ENCODE data around the gene ATOH8.

ATOH8 gene

DNA sequence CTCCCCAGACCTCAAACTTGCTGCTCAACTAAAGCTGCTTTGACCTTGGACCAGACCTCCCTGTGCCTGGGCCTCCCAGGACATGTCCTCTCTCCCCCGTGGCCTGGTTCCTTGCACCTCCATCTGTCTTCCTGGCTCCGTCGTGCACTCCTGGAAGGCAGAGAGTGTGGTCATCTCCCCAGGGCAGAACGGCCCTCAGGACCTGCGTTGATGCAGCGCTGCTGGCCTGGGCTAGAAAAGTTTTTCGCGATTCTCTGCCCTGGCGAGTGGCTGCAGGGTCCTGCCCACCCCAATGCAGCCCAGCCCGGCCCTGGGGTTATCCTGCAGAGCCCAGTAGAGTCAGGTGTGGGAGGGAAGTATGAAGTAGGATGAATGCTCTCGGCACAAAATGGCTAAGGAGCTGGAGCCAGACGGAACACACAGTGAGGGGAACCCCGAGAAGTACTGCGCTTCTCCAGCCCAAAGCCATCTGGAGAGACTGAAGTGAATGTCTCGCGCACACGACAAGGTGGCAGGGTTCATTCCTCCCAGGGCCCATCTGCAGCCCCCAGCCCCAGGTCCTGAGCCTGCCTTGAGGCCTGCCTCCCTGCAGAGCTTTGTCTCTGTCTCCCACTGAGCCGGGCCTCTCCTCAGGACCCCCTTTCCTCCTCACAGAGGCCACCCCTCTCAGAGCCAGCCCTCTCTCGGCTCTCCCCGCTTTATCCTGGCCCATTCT lies 41.7 kb downstream of the ATOH8 start:
- DNase-seq = peak; percentile 19 to 65
- Histone ChIP-seq H3K36me3 (peaks cover 0 to 7% (median 0%) of the 10 kb centered on the region in 3 donors), H3K9me3 (no peaks in the 10 kb centered on the region), H3K4me1 (peaks cover 0 to 74% (median 67%) of the 10 kb centered on the region in 4 donors), H3K27ac (peak overlapping the region; percentile 69 to 85), H3K4me3 (no peak overlapping the region), H3K27me3 (no peaks in the 10 kb centered on the region)
- TF ChIP-seq, protein P1, sequence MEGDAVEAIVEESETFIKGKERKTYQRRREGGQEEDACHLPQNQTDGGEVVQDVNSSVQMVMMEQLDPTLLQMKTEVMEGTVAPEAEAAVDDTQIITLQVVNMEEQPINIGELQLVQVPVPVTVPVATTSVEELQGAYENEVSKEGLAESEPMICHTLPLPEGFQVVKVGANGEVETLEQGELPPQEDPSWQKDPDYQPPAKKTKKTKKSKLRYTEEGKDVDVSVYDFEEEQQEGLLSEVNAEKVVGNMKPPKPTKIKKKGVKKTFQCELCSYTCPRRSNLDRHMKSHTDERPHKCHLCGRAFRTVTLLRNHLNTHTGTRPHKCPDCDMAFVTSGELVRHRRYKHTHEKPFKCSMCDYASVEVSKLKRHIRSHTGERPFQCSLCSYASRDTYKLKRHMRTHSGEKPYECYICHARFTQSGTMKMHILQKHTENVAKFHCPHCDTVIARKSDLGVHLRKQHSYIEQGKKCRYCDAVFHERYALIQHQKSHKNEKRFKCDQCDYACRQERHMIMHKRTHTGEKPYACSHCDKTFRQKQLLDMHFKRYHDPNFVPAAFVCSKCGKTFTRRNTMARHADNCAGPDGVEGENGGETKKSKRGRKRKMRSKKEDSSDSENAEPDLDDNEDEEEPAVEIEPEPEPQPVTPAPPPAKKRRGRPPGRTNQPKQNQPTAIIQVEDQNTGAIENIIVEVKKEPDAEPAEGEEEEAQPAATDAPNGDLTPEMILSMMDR (IDR thresholded peaks at IDR 0.05) = no peak
- intact Hi-C loops (cut with DNase I; ENCODE audit: low total_unique reads) = loop anchor here (10.0 kb wide), 1 partner anchor 51 kb away; no protein-coding TSS in a partner anchor

DNA sequence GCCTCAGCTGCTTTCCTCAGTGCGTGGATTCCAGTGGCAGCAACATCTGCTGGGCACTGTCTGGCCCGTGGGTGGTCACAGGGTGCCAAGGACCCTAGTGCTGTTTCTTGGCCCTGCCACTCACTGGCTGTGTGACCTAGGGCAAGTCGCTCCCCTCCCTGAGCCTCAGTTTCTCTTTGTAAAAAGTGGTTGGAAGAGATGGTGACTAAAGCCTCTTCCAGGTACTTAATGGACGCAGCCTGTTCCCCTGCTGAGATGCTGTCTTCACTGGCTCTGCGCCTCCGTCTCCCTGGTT lies 42.2 kb downstream of the ATOH8 start:
- H3K27me3 ChIP-seq = no peaks in the 10 kb centered on the region
- peak in 1 of 2 donors; percentile 16 for DNase-seq
- TF ChIP-seq, protein P1 (IDR thresholded peaks at IDR 0.05) = no peak
- peaks cover 0 to 7% (median 0%) of the 10 kb centered on the region in 3 donors for H3K36me3 ChIP-seq
- H3K27ac ChIP-seq = peak overlapping the region; percentile 69 to 85
- H3K4me3 ChIP-seq = no peak overlapping the region
- intact Hi-C loops (cut with DNase I; ENCODE audit: low total_unique reads) = loop anchor here (10.0 kb wide), 1 partner anchor 51 kb away; no protein-coding TSS in a partner anchor
- H3K9me3 ChIP-seq = no peaks in the 10 kb centered on the region
- H3K4me1 ChIP-seq = peaks cover 0 to 69% (median 63%) of the 10 kb centered on the region in 4 donors

DNA sequence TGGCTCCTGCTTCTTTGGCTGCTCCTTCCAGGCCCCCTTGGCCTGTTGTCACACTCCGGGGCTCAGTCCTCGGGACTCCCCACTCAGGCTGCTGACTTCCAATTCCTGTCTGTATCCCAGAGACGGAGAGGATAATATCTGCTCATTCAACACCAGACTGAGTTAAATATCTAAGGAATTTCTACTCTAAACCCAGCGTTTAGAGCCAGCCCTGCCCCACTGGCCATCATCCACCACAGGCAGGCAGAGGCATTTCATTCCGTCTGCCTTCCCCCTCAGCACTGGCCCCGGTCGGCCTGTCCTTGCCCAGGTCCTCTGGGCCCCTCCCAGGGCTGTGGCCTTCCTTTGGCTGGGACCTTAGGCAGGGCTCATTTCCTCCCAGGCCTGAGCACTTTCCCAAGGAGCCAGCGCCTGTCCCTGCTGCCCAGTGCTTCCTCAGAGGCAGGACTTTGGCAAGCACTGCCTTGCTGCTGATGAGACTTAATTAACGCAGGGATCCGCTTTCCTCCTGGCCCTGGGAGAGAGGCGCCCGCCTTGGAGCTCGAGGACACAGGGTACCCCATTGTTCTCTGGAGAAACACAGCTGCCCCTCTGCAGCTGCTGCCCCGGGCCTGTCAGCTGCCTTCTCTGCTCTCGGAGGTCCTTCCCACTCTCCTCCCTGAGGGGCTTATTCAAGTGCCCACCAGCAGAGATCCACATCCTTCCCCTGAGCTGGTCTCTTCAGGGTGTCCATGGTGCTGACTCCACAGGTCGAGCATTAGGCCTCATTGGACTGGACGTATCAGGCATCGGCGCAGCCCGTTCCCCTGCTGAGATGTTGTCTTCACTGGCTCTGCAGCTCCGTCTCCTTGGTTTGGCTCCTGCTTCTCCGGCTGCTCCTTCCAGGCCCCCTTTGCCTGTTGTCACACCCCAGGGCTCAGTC lies 42.8 kb downstream of the ATOH8 start:
- DNase-seq = peak; percentile 45 to 78
- TF ChIP-seq, protein P1 (IDR thresholded peaks at IDR 0.05) = no peak
- H3K4me1 ChIP-seq = peaks cover 0 to 63% (median 58%) of the 10 kb centered on the region in 4 donors
- no peaks in the 10 kb centered on the region for H3K27me3 ChIP-seq
- H3K9me3 ChIP-seq = no peaks in the 10 kb centered on the region
- intact Hi-C loops (cut with DNase I; ENCODE audit: low total_unique reads) = loop anchor here (10.0 kb wide), 1 partner anchor 52 kb away; no protein-coding TSS in a partner anchor
- peak overlapping the region; percentile 69 to 85 for H3K27ac ChIP-seq
- no peak overlapping the region for H3K4me3 ChIP-seq
- H3K36me3 ChIP-seq = peaks cover 0 to 13% (median 0%) of the 10 kb centered on the region in 3 donors

DNA sequence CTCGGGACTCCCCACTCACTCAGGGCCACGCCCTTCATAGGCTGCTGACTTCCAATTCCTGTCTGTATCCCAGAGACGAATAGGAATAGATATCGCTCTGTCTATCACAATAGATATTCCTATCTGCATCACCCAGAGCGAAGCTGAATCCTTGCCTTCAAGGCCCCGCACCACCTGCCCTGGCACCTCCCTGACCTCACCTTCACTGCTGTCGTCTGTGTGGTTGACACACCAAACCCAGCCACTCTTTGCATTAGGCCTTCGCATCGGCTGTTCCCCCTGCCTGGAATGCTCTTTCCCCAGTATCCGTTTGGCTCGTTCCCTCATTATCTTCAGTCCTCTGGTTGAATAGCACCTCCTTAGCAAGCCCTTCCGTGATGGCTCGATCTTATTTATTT lies 43.5 kb downstream of the ATOH8 start:
- DNase-seq = no peak
- no peaks in the 10 kb centered on the region for H3K27me3 ChIP-seq
- H3K4me1 ChIP-seq = peaks cover 0 to 57% (median 51%) of the 10 kb centered on the region in 4 donors
- no peaks in the 10 kb centered on the region for H3K9me3 ChIP-seq
- H3K4me3 ChIP-seq = no peak overlapping the region
- TF ChIP-seq, protein P1 (IDR thresholded peaks at IDR 0.05) = no peak
- H3K27ac ChIP-seq = peak overlapping the region; percentile 69 to 85
- intact Hi-C loops (cut with DNase I; ENCODE audit: low total_unique reads) = loop anchor here (10.0 kb wide), 1 partner anchor 52 kb away; no protein-coding TSS in a partner anchor
- H3K36me3 ChIP-seq = peaks cover 0 to 20% (median 0%) of the 10 kb centered on the region in 3 donors

DNA sequence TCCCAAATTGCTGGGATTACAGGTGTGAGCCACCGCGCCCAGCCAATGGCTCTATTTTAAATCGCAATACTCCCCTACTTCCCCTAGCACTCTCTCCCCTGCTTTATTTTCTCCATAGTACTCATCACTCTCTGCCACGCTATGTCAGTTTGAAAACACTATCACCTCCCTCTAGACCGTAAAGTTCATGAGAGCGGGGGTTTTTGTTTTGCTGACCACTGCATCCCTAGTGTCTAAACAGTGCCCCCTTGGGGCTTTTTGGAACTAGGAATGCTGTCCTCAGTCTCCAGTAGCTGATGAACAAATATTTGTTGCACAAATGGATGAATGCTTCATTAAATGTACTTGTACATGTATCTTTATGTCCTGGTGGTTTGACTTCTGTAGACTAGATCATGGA lies 44.1 kb downstream of the ATOH8 start:
- Histone ChIP-seq H3K36me3 (peaks cover 0 to 24% (median 0%) of the 10 kb centered on the region in 3 donors), H3K4me3 (no peak overlapping the region), H3K9me3 (no peaks in the 10 kb centered on the region), H3K27me3 (no peaks in the 10 kb centered on the region), H3K4me1 (peaks cover 0 to 50% (median 45%) of the 10 kb centered on the region in 4 donors), H3K27ac (peak overlapping the region; percentile 69 to 85)
- DNase-seq = peak in 1 of 2 donors; percentile 16
- intact Hi-C loops (cut with DNase I; ENCODE audit: low total_unique reads) = loop anchor here (10.0 kb wide), 1 partner anchor 53 kb away; no protein-coding TSS in a partner anchor
- TF ChIP-seq, protein P1 (IDR thresholded peaks at IDR 0.05) = peak; percentile 27 to 31

All from tibial artery (tissue), 4 donors.